Heart left ventricle (tissue), 16 donors: ENCODE data around the gene PCYT1A. TPM values are rescaled to one million over a fixed set of nuclear protein-coding genes. Genes with fewer than 3 reads are reported as not detected.
A peak's percentile ranks its signal among the peaks of the same experiment; 100 is the strongest.
"Not testable (repeated sequence)": the region's sequence is repeated elsewhere in the genome, so short reads cannot be mapped to it uniquely, and the experiment has no call there.

Experiments used
- ATAC-seq, 4 donors: fragments of 200-7000 bp; cut with Tn5 transposase; one replicate each; pipeline ENCODE4 v1.9.1; 2020 to 2022; ENCODE audit warnings: moderate library complexity in 4 of 4, mild to moderate bottlenecking in 3 of 4, moderate number of reproducible peaks in 1 of 4
- DNase-seq, 5 donors: peaks; one replicate each; pipeline ENCODE4 v3.0.0-alpha.2; 2020
- H3K27ac ChIP-seq, 12 donors: fragments of 200-600 bp; sonication (generic) in 4 of 12; one replicate each; pipeline versions ENCODE4 v1.5.0 to v1.8.0; 2016 to 2022; ENCODE audit warnings: mild to moderate bottlenecking in 2 of 12
- H3K27me3 ChIP-seq, 9 donors: fragments of 200-600 bp; sonication (generic) in 2 of 9; one replicate each; pipeline versions ENCODE4 v1.5.1 to v1.8.0; 2016 to 2022; ENCODE audit warnings: mild to moderate bottlenecking in 3 of 9
- H3K36me3 ChIP-seq, 9 donors: fragments of 200-600 bp; sonication (generic) in 2 of 9; one replicate each; pipeline versions ENCODE4 v1.5.0 to v1.8.0; 2018 to 2022; ENCODE audit warnings: mild to moderate bottlenecking in 2 of 9
- H3K4me1 ChIP-seq, 12 donors: fragments of 200-600 bp; sonication (generic) in 4 of 12; one replicate each; pipeline versions ENCODE4 v1.5.0 to v1.8.0; 2016 to 2022; ENCODE audit warnings: mild to moderate bottlenecking in 3 of 12
- H3K4me3 ChIP-seq, 12 donors: fragments of 200-600 bp; sonication (generic) in 4 of 12; one replicate each; pipeline versions ENCODE4 v1.5.0 to v1.8.0; 2017 to 2022; ENCODE audit warnings: mild to moderate bottlenecking in 9 of 12, moderate library complexity in 4 of 12
- H3K9me3 ChIP-seq, 12 donors: fragments of 200-600 bp; sonication (generic) in 4 of 12; one replicate each; pipeline versions ENCODE4 v1.5.0 to v1.8.0; 2016 to 2022; ENCODE audit warnings: mild to moderate bottlenecking in 1 of 12
- POLR2A ChIP-seq, 2 donors: fragments of 450-650 bp; IDR thresholded peaks; one replicate each; pipeline ENCODE4 v1.6.1; 2017; ENCODE audit warnings: antibody characterized with exemption in 2 of 2, mild to moderate bottlenecking in 2 of 2, moderate library complexity in 2 of 2
- WGBS, 4 donors: extraction: QIAGEN DNeasy Blood & Tissue Kit in 2 of 4; methylation state at CpG; one replicate each; pipeline versions ENCODE4 v1.1.5 to v1.1.7; 2013 to 2018; 5-methylcytosine and 5-hydroxymethylcytosine counted together
- intact Hi-C, 10 donors: fragments of 100-400 bp; cut with DNase I; formaldehyde crosslinking; loops; one replicate each; pipeline versions ENCODE4 v1.11.1 to v1.14.2; 2022
- polyA plus RNA-seq, 2 donors: library from polyadenylated mRNA; stranded (reverse); fragments of 200-250 nt; gene quantifications; one replicate each; pipeline ENCODE4 v1.2.3, GENCODE V29; 2013
- total RNA-seq, 9 donors: library from RNA; depleted of rRNA in 2 of 9; stranded (reverse); fragments of >200 nt in 2 of 9; fragmentation: NEBNext Ultra II Directional in 3 of 9; extraction: Animal tissue kit (Norgen Biotek cat#: 25700) in 3 of 9; gene quantifications; one replicate each; pipeline versions ENCODE4 v1.1.0 to v1.2.4, GENCODE V29; 2016 to 2023
- TF ChIP-seq, protein P1 (sequence below), 12 donors: fragments of 200-600 bp; sonication (generic) in 4 of 12; IDR thresholded peaks; one replicate each; pipeline versions ENCODE4 v1.5.0 to v1.8.0; 2018 to 2022; ENCODE audit warnings: antibody characterized with exemption in 12 of 12, mild to moderate bottlenecking in 5 of 12
- donor health status: ischemic (EF 13 %, LVEDD 7.1; RV severe dilation, severe dysfunction).
- donor health status: healthy with polysubstance abuse.
- donor health status: DM: no; HTN: yes; CAD: no.
- donor health status: DM: no; HTN: no; CAD: no.
- donor health status: ischemic (EF 25% LVEDD 6.9; RV normal size, moderate dysfunction).
- donor health status: ischemic (EF 25% LVEDD 5.7; RV mildly dilated, moderate dysfunction).
- donor health status: healthy.
- donor health status: DM: yes; HTN: yes; CAD: no.
- donor health status: ischemic (EF 35%, LVEDD 5.7; RV mildly dilated, moderate dysfunction).
- donor health status: nonischemic (EF 11% LVEDD 7.7; RV severe dilation, severe dysfunction).
- donor health status: DM: yes; HTN: yes; CAD: no.
- donor health status: PGD.
- donor health status: ischemic (EF 29% LVEDD 5.4; RV normal size, mild dysfunction).
- donor health status: nonischemic (EF 23%, LVEDD 6.1; RV moderate dilation, normal function).

Gene PCYT1A
- total and polyA plus RNA-seq, 11 donors: 29.4 to 149 (median 105) TPM

DNA sequence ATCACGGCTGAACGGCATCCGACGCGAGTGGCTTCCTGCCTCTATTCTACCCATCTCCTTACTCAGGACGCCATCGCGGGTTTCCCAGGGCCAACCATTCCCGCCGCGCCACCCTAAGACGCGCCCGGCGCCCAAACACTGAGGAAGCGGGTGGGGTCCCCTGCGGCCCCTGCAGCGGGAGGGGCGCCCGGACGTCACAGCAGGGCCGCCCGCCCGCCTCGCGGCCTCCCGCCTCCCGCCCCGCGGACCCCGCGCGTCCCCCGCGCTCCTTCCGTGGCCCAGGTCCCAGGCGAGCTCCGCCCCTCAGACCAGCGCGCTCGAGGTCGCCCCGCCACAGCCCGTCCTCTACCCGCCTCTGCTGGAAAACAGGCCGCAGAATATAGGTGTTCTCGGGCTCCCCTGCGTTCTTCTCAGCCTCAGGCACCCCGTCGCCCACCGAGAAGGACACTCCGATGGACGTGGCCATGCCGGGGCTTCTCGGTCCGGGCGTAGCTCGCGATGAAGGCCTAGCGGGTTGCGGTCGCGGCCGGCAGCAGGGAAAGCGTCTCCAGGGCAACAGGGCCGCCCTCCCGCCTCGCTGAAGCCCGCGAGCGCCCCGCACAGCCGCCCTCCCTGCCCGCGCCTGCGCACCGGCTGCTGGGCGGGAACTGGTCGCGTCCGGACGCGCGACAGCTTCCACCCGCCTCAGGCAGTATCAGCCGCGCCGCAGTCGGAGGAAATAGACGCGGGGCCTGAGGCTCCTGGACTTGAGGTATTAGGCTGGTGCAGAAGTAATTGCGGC lies 30.4 kb upstream of the PCYT1A start, which contains the start of gene DYNLT2B:
DYNLT2B (minus strand) TSS at position 554 of the 781 bp plus-strand sequence; CDS start at position 466, 88 bp downstream.
- no peaks in the 10 kb centered on the region for H3K27me3 ChIP-seq
- peak; percentile 93 to 99 (median 98) for ATAC-seq
- intact Hi-C loops: loop anchor here in 1 of 10 donors (2.0 kb wide), 1 partner anchor 17 kb away; no protein-coding TSS in a partner anchor
- TF ChIP-seq, protein P1, sequence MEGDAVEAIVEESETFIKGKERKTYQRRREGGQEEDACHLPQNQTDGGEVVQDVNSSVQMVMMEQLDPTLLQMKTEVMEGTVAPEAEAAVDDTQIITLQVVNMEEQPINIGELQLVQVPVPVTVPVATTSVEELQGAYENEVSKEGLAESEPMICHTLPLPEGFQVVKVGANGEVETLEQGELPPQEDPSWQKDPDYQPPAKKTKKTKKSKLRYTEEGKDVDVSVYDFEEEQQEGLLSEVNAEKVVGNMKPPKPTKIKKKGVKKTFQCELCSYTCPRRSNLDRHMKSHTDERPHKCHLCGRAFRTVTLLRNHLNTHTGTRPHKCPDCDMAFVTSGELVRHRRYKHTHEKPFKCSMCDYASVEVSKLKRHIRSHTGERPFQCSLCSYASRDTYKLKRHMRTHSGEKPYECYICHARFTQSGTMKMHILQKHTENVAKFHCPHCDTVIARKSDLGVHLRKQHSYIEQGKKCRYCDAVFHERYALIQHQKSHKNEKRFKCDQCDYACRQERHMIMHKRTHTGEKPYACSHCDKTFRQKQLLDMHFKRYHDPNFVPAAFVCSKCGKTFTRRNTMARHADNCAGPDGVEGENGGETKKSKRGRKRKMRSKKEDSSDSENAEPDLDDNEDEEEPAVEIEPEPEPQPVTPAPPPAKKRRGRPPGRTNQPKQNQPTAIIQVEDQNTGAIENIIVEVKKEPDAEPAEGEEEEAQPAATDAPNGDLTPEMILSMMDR (IDR thresholded peaks at IDR 0.05): peak in 3 of 12 donors; percentile 11 to 22 (median 14)
- peak; percentile 33 to 82 for TF ChIP-seq POLR2A (IDR thresholded peaks at IDR 0.05)
- H3K4me1 ChIP-seq: peaks cover 0 to 6% (median 1%) of the 10 kb centered on the region in 12 donors
- H3K27ac ChIP-seq: peak within 1 kb of the TSS; percentile 66 to 99 (median 92)
- WGBS, 4 donors: 0% methylated on average over 54 to 92 of the region's 92 CpGs
- peak within 1 kb of the TSS; percentile 43 to 100 (median 78) for H3K4me3 ChIP-seq
- H3K9me3 ChIP-seq: no peaks in the 10 kb centered on the region
- peak; percentile 88 to 94 (median 91) for DNase-seq
- H3K36me3 ChIP-seq: peaks cover 0 to 9% (median 0%) of the 10 kb centered on the region in 9 donors

DNA sequence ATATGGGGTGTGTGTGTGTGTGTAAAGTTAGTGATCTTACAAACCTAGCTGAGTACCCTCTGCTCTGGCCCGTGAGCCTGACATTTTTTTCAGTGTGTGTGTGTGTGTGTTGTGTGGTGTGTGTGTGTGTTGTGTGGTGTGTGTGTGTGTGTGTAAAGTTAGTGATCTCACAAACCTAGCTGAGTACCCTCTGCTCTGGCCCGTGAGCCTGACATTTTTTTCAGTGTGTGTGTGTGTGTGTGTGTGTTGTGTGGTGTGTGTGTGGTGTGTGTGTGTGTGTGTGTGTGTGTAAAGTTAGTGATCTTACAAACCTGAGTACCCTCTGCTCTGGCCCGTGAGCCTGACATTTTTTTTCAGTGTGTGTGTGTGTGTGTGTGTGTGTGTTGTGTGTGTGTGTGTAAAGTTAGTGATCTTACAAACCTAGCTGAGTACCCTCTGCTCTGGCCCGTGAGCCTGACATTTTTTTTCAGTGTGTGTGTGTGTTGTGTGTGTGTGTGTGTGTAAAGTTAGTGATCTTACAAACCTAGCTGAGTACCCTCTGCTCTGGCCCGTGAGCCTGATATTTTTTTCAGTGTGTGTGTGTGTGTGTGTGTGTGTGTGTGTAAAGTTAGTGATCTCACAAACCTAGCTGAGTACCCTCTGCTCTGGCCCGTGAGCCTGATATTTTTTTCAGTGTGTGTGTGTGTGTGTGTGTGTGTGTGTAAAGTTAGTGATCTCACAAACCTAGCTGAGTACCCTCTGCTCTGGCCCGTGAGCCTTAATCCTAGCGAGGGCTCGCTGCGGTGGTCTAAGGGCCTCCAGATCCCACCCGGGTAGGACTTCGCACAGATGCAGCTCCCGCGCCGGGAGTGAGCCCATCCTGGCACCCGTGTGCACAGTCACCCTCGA lies 29.5 kb upstream of the PCYT1A start:
- H3K27ac ChIP-seq: peak overlapping the region; percentile 66 to 99 (median 92)
- ATAC-seq, H3K36me3 ChIP-seq, H3K4me1 ChIP-seq, H3K9me3 ChIP-seq, DNase-seq, H3K27me3 ChIP-seq: not testable (repeated sequence)
- 13 to 38% (median 25%) methylated on average over 4 to 17 of the region's 17 CpGs for WGBS, 4 donors
- intact Hi-C loops: loop anchor here in 1 of 10 donors (2.0 kb wide), 1 partner anchor 16 kb away; no protein-coding TSS in a partner anchor
- peak overlapping the region; percentile 43 to 100 (median 78) for H3K4me3 ChIP-seq

DNA sequence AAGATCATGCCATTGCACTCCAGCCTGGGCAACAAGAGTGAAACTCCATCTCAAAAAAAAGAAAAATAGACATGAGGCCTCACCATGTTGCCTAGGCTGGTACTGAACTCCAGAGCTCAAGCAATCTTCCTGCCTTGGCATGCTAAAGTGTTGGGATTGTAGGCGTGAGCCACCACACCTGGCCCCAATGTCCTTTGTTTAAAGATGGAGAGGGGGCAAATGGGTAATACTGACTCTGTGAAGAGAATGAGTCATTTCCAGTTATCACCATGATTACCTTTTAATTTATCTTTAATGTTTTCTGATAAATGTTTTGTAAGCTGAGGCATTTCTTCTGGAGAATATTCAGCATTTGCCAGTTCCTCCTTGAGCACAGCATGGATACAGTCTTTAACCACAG lies 28.3 kb upstream of the PCYT1A start:
- WGBS, 4 donors: 85 to 100% (median 93%) methylated on average over 1 of the region's 1 CpG

DNA sequence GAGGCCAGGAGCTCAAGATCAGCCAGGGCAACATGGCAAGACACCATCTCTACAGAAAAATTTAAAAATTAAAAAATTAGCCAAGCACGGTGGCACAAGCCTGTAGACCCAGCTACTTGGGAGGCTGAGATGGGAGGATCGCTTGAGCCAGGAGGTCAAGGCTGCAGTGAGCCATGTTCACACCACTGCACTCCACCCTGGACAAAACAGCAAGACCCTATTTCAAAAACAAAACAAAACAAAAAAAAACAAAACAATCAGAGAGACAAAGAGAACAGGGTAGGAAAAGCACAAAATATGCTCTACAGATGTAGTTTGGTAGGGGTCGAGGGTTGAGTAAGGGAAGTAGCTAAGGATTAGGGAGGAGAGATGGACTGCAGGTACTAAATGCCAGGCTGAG lies 27.1 kb upstream of the PCYT1A start:
- DNase-seq (no peak), ATAC-seq (no peak)
- peaks cover 0 to 6% (median 1%) of the 10 kb centered on the region in 12 donors for H3K4me1 ChIP-seq
- no peak overlapping the region for H3K4me3 ChIP-seq
- no peak for TF ChIP-seq POLR2A (IDR thresholded peaks at IDR 0.05)
- TF ChIP-seq, protein P1 (IDR thresholded peaks at IDR 0.05): no peak
- H3K9me3 ChIP-seq: no peaks in the 10 kb centered on the region
- peaks cover 0 to 9% (median 0%) of the 10 kb centered on the region in 9 donors for H3K36me3 ChIP-seq
- H3K27me3 ChIP-seq: no peaks in the 10 kb centered on the region
- no peak overlapping the region for H3K27ac ChIP-seq
- WGBS, 4 donors: 90 to 97% (median 96%) methylated on average over 3 of the region's 3 CpGs
- intact Hi-C loops: no loop called here

More for the DNA sequence above, 28.3 kb upstream of the PCYT1A start:
- no peak for TF ChIP-seq POLR2A (IDR thresholded peaks at IDR 0.05)
- TF ChIP-seq, protein P1 (IDR thresholded peaks at IDR 0.05): no peak
- DNase-seq (no peak), ATAC-seq (no peak)
- no peak overlapping the region for H3K27ac ChIP-seq
- no peaks in the 10 kb centered on the region for H3K27me3 ChIP-seq
- no peaks in the 10 kb centered on the region for H3K9me3 ChIP-seq
- peaks cover 0 to 9% (median 0%) of the 10 kb centered on the region in 9 donors for H3K36me3 ChIP-seq
- H3K4me3 ChIP-seq: no peak overlapping the region
- H3K4me1 ChIP-seq: peaks cover 0 to 6% (median 1%) of the 10 kb centered on the region in 12 donors
- intact Hi-C loops: loop anchor here in 1 of 10 donors (2.0 kb wide), 1 partner anchor 15 kb away; no protein-coding TSS in a partner anchor

DNA sequence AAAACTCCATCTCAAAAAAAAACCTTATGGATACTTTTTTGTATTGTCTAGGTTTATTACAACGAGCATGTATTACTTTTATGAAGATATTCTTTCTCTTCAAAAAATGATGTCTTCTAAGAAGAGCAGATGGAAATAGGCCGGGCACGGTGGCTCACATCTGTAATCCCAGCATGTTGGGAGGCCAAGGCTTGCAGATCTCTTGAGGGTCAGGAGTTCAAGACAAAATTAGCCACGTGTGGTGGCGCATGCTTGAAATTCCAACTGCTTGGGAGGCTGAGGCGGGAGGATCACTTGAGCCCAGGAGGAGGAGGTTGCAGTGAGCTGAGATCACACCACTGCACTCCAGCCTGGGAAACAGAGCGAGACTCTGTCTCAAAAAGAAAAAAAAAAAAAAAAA lies 26.6 kb upstream of the PCYT1A start:
- H3K27me3 ChIP-seq, DNase-seq, ATAC-seq, H3K4me3 ChIP-seq, intact Hi-C loops, H3K9me3 ChIP-seq, H3K27ac ChIP-seq, H3K4me1 ChIP-seq, H3K36me3 ChIP-seq: not testable (repeated sequence)
- WGBS, 4 donors: 80 to 85% (median 82%) methylated on average over 7 of the region's 7 CpGs

DNA sequence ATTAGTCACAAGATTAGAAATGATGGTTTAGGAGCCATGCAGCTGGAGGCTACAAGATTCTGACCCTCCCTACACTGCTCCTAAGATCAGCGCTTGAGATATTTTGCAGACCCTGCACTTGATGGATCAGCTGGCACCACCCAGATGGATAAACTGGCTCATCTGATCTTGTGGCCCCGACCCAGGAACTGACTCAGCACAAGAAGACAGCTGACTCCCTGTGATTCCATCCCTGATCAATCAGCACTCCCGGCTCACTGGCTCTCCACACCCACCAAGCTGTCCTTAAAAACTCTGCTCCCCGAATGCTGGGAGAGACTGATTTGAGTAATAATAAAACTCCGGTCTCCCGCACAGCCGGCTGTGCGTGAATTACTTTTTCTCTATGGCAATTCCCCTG lies 15.4 kb upstream of the PCYT1A start:
- H3K4me1 ChIP-seq, DNase-seq, H3K27me3 ChIP-seq, intact Hi-C loops, H3K9me3 ChIP-seq, ATAC-seq, H3K27ac ChIP-seq, H3K4me3 ChIP-seq: not testable (repeated sequence)
- WGBS, 4 donors: 85 to 93% (median 87%) methylated on average over 5 to 8 of the region's 8 CpGs
- peaks cover 0 to 25% (median 4%) of the 10 kb centered on the region in 9 donors for H3K36me3 ChIP-seq

DNA sequence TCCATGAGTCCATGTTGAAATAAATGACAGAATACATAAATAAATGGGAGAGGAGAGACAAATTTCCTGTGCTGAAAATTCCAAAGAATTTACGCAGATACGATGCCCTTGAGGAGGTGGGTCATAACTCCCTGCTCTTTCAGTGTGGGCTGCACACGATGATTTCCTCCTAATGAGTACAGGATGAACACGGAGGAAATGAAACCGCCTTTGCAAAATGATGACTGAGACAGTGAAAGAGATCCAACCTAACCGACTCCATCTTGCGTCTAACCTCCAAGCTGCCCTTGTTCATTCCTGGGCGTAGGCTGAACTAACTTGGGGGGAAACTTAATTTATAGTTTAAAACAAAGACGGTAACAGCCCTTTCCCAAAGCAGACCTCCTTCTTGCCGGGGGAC lies 15.0 kb upstream of the PCYT1A start:
- H3K4me1 ChIP-seq, DNase-seq, H3K27me3 ChIP-seq, H3K27ac ChIP-seq, ATAC-seq, H3K4me3 ChIP-seq, H3K9me3 ChIP-seq, intact Hi-C loops: not testable (repeated sequence)
- peaks cover 0 to 28% (median 4%) of the 10 kb centered on the region in 9 donors for H3K36me3 ChIP-seq
- 63 to 77% (median 67%) methylated on average over 7 to 8 of the region's 10 CpGs for WGBS, 4 donors
